Activated CD4-positive, alpha-beta T cell treated with anti-CD3 and anti-CD28 coated beads, Interleukin-2, amount 50 U/mL, for 16 hours (primary cell): Measurements from ENCODE around the gene DCK.
A peak's percentile ranks its signal among the peaks of the same experiment; 100 is the strongest.
"Not testable (repeated sequence)": the region's sequence is repeated elsewhere in the genome, so short reads cannot be mapped to it uniquely, and the experiment has no call there.

Experiments used
- DNase-seq: peaks from one replicate; pipeline ENCODE4 v3.0.0-alpha.2; 2020

DCK gene

GRCh38 chr4:70993181-70994068 is at the start of gene DCK:
TSS of gene DCK (plus strand) at chr4:70993649. CDS start at chr4:70993836, 187 bp downstream.
- DNase-seq: peak; percentile 92

GRCh38 chr4:70945046-70945445 is 48.4 kb upstream of the DCK start:
- DNase-seq: no peak

- DNase-seq: no peak
These were observed 47.9 kb upstream of the DCK start for GRCh38 chr4:70945452-70946055.

GRCh38 chr4:70946939-70947338 is 46.5 kb upstream of the DCK start:
- DNase-seq: no peak

GRCh38 chr4:70948665-70949260 is 44.7 kb upstream of the DCK start:
- DNase-seq: no peak

- no peak for DNase-seq
These were observed 39.4 kb upstream of the DCK start for GRCh38 chr4:70954032-70954431.

- no peak for DNase-seq
These were observed 36.8 kb upstream of the DCK start for GRCh38 chr4:70956549-70957210.

- no peak for DNase-seq
These were observed 34.8 kb upstream of the DCK start for GRCh38 chr4:70958681-70959080.

GRCh38 chr4:70969076-70969475 is 24.4 kb upstream of the DCK start:
- DNase-seq: no peak

- DNase-seq: no peak
These were observed 17.2 kb upstream of the DCK start for GRCh38 chr4:70976252-70976651.

GRCh38 chr4:70979445-70980008 is 13.9 kb upstream of the DCK start:
- no peak for DNase-seq

- DNase-seq: no peak
These were observed 13.3 kb upstream of the DCK start for GRCh38 chr4:70980196-70980595.

GRCh38 chr4:70984106-70984505 is 9.3 kb upstream of the DCK start:
- DNase-seq: no peak

- no peak for DNase-seq
These were observed 8.9 kb upstream of the DCK start for GRCh38 chr4:70984589-70984988.

GRCh38 chr4:70991596-70991995 is 1.9 kb upstream of the DCK start:
- no peak for DNase-seq

- DNase-seq: no peak
These were observed 1.0 kb upstream of the DCK start for GRCh38 chr4:70992391-70992881.

- DNase-seq: no peak
These were observed 569 bp downstream of the DCK start for GRCh38 chr4:70994069-70994366.

- peak; percentile 37 for DNase-seq
These were observed 1.1 kb downstream of the DCK start for GRCh38 chr4:70994387-70995099.

- peak; percentile 26 for DNase-seq
These were observed 2.5 kb downstream of the DCK start for GRCh38 chr4:70996018-70996360.

GRCh38 chr4:70997036-70997435 is 3.6 kb downstream of the DCK start:
- DNase-seq: no peak

GRCh38 chr4:70997546-70997945 is 4.1 kb downstream of the DCK start:
- DNase-seq: no peak

- not testable (repeated sequence) for DNase-seq
These were observed 6.2 kb downstream of the DCK start for GRCh38 chr4:70999639-71000038.

- DNase-seq: not testable (repeated sequence)
These were observed 7.9 kb downstream of the DCK start for GRCh38 chr4:71001363-71001762.
